ENCODE results near the gene RAB32. TPM values are rescaled to one million over a fixed set of nuclear protein-coding genes. Genes with fewer than 3 reads are reported as not detected.
A peak's percentile ranks its signal among the peaks of the same experiment; 100 is the strongest.
"Not testable (repeated sequence)": the region's sequence is repeated elsewhere in the genome, so short reads cannot be mapped to it uniquely, and the experiment has no call there.

RAB32 gene
- total and polyA plus RNA-seq, 5 donors: 6.3 to 17.4 (median 10.8) TPM

- ATAC-seq: peak in 1 of 2 donors; percentile 27
- intact Hi-C loops (cut with DNase I): loop anchor here in 1 of 4 donors (10.0 kb wide), 1 partner anchor 582 kb away; the partner anchor contains the start of gene SHPRH
- Histone ChIP-seq H3K27me3 (ENCODE audit: control insufficient read depth, insufficient read depth) (no peaks in the 10 kb centered on the region), H3K9me3 (ENCODE audit: control insufficient read depth, low read length) (no peaks in the 10 kb centered on the region), H3K4me1 (ENCODE audit: control insufficient read depth, insufficient read depth, low read length) (peaks cover 3% of the 10 kb centered on the region), H3K27ac (ENCODE audit: low read length) (no peak overlapping the region), H3K4me3 (ENCODE audit: low read length) (no peak overlapping the region)
- peak in 1 of 3 donors; percentile 16 for DNase-seq
- 45% methylated on average over 3 of the region's 3 CpGs for WGBS
These were observed 2.9 kb downstream of the RAB32 start for GRCh38 chr6:146546443-146547043.

- H3K4me3 ChIP-seq (ENCODE audit: low read length): no peak overlapping the region
- 83% methylated on average over 2 of the region's 2 CpGs for WGBS
- DNase-seq: no peak
- H3K4me1 ChIP-seq (ENCODE audit: control insufficient read depth, insufficient read depth, low read length): peaks cover 3% of the 10 kb centered on the region
- H3K27ac ChIP-seq (ENCODE audit: low read length): no peak overlapping the region
- no peaks in the 10 kb centered on the region for H3K27me3 ChIP-seq (ENCODE audit: control insufficient read depth, insufficient read depth)
- no peak for ATAC-seq
- intact Hi-C loops (cut with DNase I): loop anchor here in 1 of 4 donors (10.0 kb wide), 1 partner anchor 583 kb away; the partner anchor contains the start of gene SHPRH
- no peaks in the 10 kb centered on the region for H3K9me3 ChIP-seq (ENCODE audit: control insufficient read depth, low read length)
These were observed 4.3 kb downstream of the RAB32 start for GRCh38 chr6:146547889-146548288.

GRCh38 chr6:146548898-146549374, 5.3 kb downstream of the RAB32 start:
- no peak for DNase-seq
- peaks cover 3% of the 10 kb centered on the region for H3K4me1 ChIP-seq (ENCODE audit: control insufficient read depth, insufficient read depth, low read length)
- H3K27ac ChIP-seq (ENCODE audit: low read length): no peak overlapping the region
- WGBS: 75% methylated on average over 2 of the region's 2 CpGs
- ATAC-seq: no peak
- H3K9me3 ChIP-seq (ENCODE audit: control insufficient read depth, low read length): no peaks in the 10 kb centered on the region
- H3K4me3 ChIP-seq (ENCODE audit: low read length): no peak overlapping the region
- H3K27me3 ChIP-seq (ENCODE audit: control insufficient read depth, insufficient read depth): no peaks in the 10 kb centered on the region
- intact Hi-C loops (cut with DNase I): loop anchor here in 1 of 4 donors (10.0 kb wide), 1 partner anchor 584 kb away; the partner anchor contains the start of gene SHPRH

- 80% methylated on average over 6 of the region's 6 CpGs for WGBS
- Histone ChIP-seq H3K4me3 (ENCODE audit: low read length) (no peak overlapping the region), H3K27ac (ENCODE audit: low read length) (no peak overlapping the region), H3K9me3 (ENCODE audit: control insufficient read depth, low read length) (no peaks in the 10 kb centered on the region), H3K27me3 (ENCODE audit: control insufficient read depth, insufficient read depth) (no peaks in the 10 kb centered on the region), H3K4me1 (ENCODE audit: control insufficient read depth, insufficient read depth, low read length) (peaks cover 3% of the 10 kb centered on the region)
- intact Hi-C loops (cut with DNase I): no loop called here
- peak in 1 of 2 donors; percentile 40 for ATAC-seq
- DNase-seq: no peak
These were observed 7.3 kb downstream of the RAB32 start for GRCh38 chr6:146550911-146551310.

- Histone ChIP-seq H3K4me3 (ENCODE audit: low read length) (no peak overlapping the region), H3K4me1 (ENCODE audit: control insufficient read depth, insufficient read depth, low read length) (peaks cover 3% of the 10 kb centered on the region), H3K27ac (ENCODE audit: low read length) (no peak overlapping the region), H3K27me3 (ENCODE audit: control insufficient read depth, insufficient read depth) (no peaks in the 10 kb centered on the region), H3K9me3 (ENCODE audit: control insufficient read depth, low read length) (no peaks in the 10 kb centered on the region)
- WGBS: 82% methylated on average over 7 of the region's 7 CpGs
- intact Hi-C loops (cut with DNase I): no loop called here
- ATAC-seq: no peak
- no peak for DNase-seq
These were observed 7.9 kb downstream of the RAB32 start for GRCh38 chr6:146551545-146551944.

- H3K27ac ChIP-seq (ENCODE audit: low read length): no peak overlapping the region
- no peaks in the 10 kb centered on the region for H3K9me3 ChIP-seq (ENCODE audit: control insufficient read depth, low read length)
- H3K27me3 ChIP-seq (ENCODE audit: control insufficient read depth, insufficient read depth): no peaks in the 10 kb centered on the region
- intact Hi-C loops (cut with DNase I): no loop called here
- no peak for DNase-seq
- H3K4me1 ChIP-seq (ENCODE audit: control insufficient read depth, insufficient read depth, low read length): peaks cover 3% of the 10 kb centered on the region
- 59% methylated on average over 7 of the region's 7 CpGs for WGBS
- no peak for ATAC-seq
- H3K4me3 ChIP-seq (ENCODE audit: low read length): no peak overlapping the region
These were observed 9.9 kb downstream of the RAB32 start for GRCh38 chr6:146553377-146554135.

GRCh38 chr6:146560607-146561006, 17.0 kb downstream of the RAB32 start:
- 85% methylated on average over 1 of the region's 1 CpG for WGBS
- no peak overlapping the region for H3K27ac ChIP-seq (ENCODE audit: low read length)
- H3K4me3 ChIP-seq (ENCODE audit: low read length): no peak overlapping the region
- DNase-seq (no peak), ATAC-seq (no peak)
- H3K4me1 ChIP-seq (ENCODE audit: control insufficient read depth, insufficient read depth, low read length): no peaks in the 10 kb centered on the region
- no peaks in the 10 kb centered on the region for H3K9me3 ChIP-seq (ENCODE audit: control insufficient read depth, low read length)
- intact Hi-C loops (cut with DNase I): no loop called here
- no peaks in the 10 kb centered on the region for H3K27me3 ChIP-seq (ENCODE audit: control insufficient read depth, insufficient read depth)

- H3K4me1 ChIP-seq (ENCODE audit: control insufficient read depth, insufficient read depth, low read length); ATAC-seq; DNase-seq; H3K27ac ChIP-seq (ENCODE audit: low read length); intact Hi-C loops (cut with DNase I); H3K4me3 ChIP-seq (ENCODE audit: low read length); H3K9me3 ChIP-seq (ENCODE audit: control insufficient read depth, low read length); H3K27me3 ChIP-seq (ENCODE audit: control insufficient read depth, insufficient read depth): not testable (repeated sequence)
- WGBS: 76% methylated on average over 2 of the region's 2 CpGs
These were observed 23.0 kb downstream of the RAB32 start for GRCh38 chr6:146566661-146567060.

GRCh38 chr6:146568619-146569018, 25.0 kb downstream of the RAB32 start:
- WGBS: 88% methylated on average over 3 of the region's 3 CpGs
- intact Hi-C loops (cut with DNase I); DNase-seq; H3K4me3 ChIP-seq (ENCODE audit: low read length); H3K27me3 ChIP-seq (ENCODE audit: control insufficient read depth, insufficient read depth); H3K9me3 ChIP-seq (ENCODE audit: control insufficient read depth, low read length); H3K4me1 ChIP-seq (ENCODE audit: control insufficient read depth, insufficient read depth, low read length); H3K27ac ChIP-seq (ENCODE audit: low read length); ATAC-seq: not testable (repeated sequence)

- no peaks in the 10 kb centered on the region for H3K27me3 ChIP-seq (ENCODE audit: control insufficient read depth, insufficient read depth)
- intact Hi-C loops (cut with DNase I): no loop called here
- no peaks in the 10 kb centered on the region for H3K9me3 ChIP-seq (ENCODE audit: control insufficient read depth, low read length)
- no peak overlapping the region for H3K4me3 ChIP-seq (ENCODE audit: low read length)
- 94% methylated on average over 1 of the region's 1 CpG for WGBS
- H3K4me1 ChIP-seq (ENCODE audit: control insufficient read depth, insufficient read depth, low read length): no peaks in the 10 kb centered on the region
- no peak overlapping the region for H3K27ac ChIP-seq (ENCODE audit: low read length)
- no peak for ATAC-seq
- DNase-seq: no peak
These were observed 30.6 kb downstream of the RAB32 start for GRCh38 chr6:146574211-146574610.

- H3K4me3 ChIP-seq (ENCODE audit: low read length): no peak overlapping the region
- no peaks in the 10 kb centered on the region for H3K9me3 ChIP-seq (ENCODE audit: control insufficient read depth, low read length)
- intact Hi-C loops (cut with DNase I): no loop called here
- no peaks in the 10 kb centered on the region for H3K4me1 ChIP-seq (ENCODE audit: control insufficient read depth, insufficient read depth, low read length)
- H3K27ac ChIP-seq (ENCODE audit: low read length): no peak overlapping the region
- ATAC-seq (no peak), DNase-seq (no peak)
- H3K27me3 ChIP-seq (ENCODE audit: control insufficient read depth, insufficient read depth): no peaks in the 10 kb centered on the region
These were observed 34.4 kb downstream of the RAB32 start for GRCh38 chr6:146578054-146578453.

Measured in right cardiac atrium (tissue), 5 donors.